K562 (cell line): ENCODE measurements around the gene GBF1. TPM values are rescaled to one million over a fixed set of nuclear protein-coding genes. Genes with fewer than 3 reads are reported as not detected.

Source experiments
- ATAC-seq: fragments of 200-7000 bp; cut with Tn5 transposase; 3 replicates; pipeline ENCODE4 v1.9.1; 2020; ENCODE audit warnings: moderate library complexity
- BruUV-seq: library from RNA; stranded (reverse); fragments of 400-500 nt; replicated peaks from 2 replicates; lab custom pipeline; 2021; lab: Mats Ljungman, UMichigan
- CTCF ChIA-PET: fragments of 300-600 bp; formaldehyde crosslinking; extraction: SDS; loops from one replicate; lab custom pipeline; 2021; ENCODE audit warnings: low intra/inter-chr PET ratio; lab: Yijun Ruan, JAX
- POLR2A ChIA-PET: fragments of 300-600, 350-650 bp; sonication (Branson Sonifier 250); formaldehyde crosslinking; extraction: SDS; loops from one replicate; lab custom pipeline; 2021; ENCODE audit warnings: antibody characterized with exemption, inconsistent platforms; lab: Yijun Ruan, JAX
- DNase-seq, 4 experiments: peaks; one replicate each; pipeline versions ENCODE4 v3.0.0 to v3.0.0-alpha.2; 2011 to 2018; ENCODE audit warnings: low spot score in 3 of 4, mixed read lengths in 3 of 4; ENCODE audit errors: extremely low read depth in 1 of 4
- FAIRE-seq: peaks from 2 replicates; lab custom pipeline; 2011; peaks lifted over from hg19 to GRCh38; lab: Jason Lieb, UNC
- H2AFZ ChIP-seq: 2 replicates; pipeline ENCODE4 v1.6.0; 2011; ENCODE audit warnings: low read depth, low read length, control low read depth, inconsistent platforms
- H3K27ac ChIP-seq: fragments of 200-600 bp; 3 replicates; pipeline ENCODE4 v1.8.0; 2011; ENCODE audit warnings: low read depth, mild to moderate bottlenecking, control low read depth, inconsistent platforms, low read length, moderate library complexity, mixed read lengths; ENCODE audit errors: extremely low read depth
- H3K27me3 ChIP-seq, 2 experiments: fragments of 300-600 bp in 1 of 2; 2 replicates in 1 of 2; 3 replicates in 1 of 2; pipeline versions ENCODE4 v1.6.0 to v1.8.0; 2011; ENCODE audit warnings: inconsistent platforms in 2 of 2, low read length in 2 of 2, mild to moderate bottlenecking in 1 of 2, mixed read lengths in 1 of 2, moderate library complexity in 1 of 2; ENCODE audit not compliant: control insufficient read depth in 2 of 2, insufficient read depth in 2 of 2
- H3K36me3 ChIP-seq: fragments of 300-600 bp; 3 replicates; pipeline ENCODE4 v1.8.0; 2011; ENCODE audit warnings: mild to moderate bottlenecking, low read length, inconsistent platforms; ENCODE audit not compliant: control insufficient read depth, insufficient read depth
- H3K4me1 ChIP-seq, 2 experiments: fragments of 200-600 bp in 1 of 2; replicated peaks in 1 of 2; 2 replicates in 1 of 2; 3 replicates in 1 of 2; pipeline versions ENCODE4 v1.5.1 to v1.8.0; 2011; ENCODE audit warnings: inconsistent platforms in 2 of 2, low read length in 2 of 2, mild to moderate bottlenecking in 1 of 2, mixed read lengths in 1 of 2, moderate library complexity in 1 of 2; ENCODE audit not compliant: control insufficient read depth in 2 of 2, insufficient read depth in 2 of 2
- H3K4me2 ChIP-seq: 2 replicates; pipeline ENCODE4 v1.6.1; 2011; ENCODE audit warnings: low read length, control low read depth, inconsistent platforms, mixed read lengths; ENCODE audit not compliant: insufficient read depth
- H3K4me3 ChIP-seq: fragments of 200-600 bp; sonication (generic), shearing (Covaris generic); 2 replicates; pipeline ENCODE4 v1.5.1; 2016; ENCODE audit warnings: control low read depth, inconsistent platforms
- H3K79me2 ChIP-seq: fragments of 200-600 bp; 3 replicates; pipeline ENCODE4 v1.8.0; 2011; ENCODE audit warnings: low read length, inconsistent platforms; ENCODE audit not compliant: control insufficient read depth, insufficient read depth
- H3K9ac ChIP-seq, 2 experiments: 2 replicates each; pipeline versions ENCODE4 v1.6.0 to v1.6.1; 2011; ENCODE audit warnings: low read depth in 2 of 2, low read length in 2 of 2, control low read depth in 1 of 2, inconsistent platforms in 1 of 2, mild to moderate bottlenecking in 1 of 2, mixed read lengths in 1 of 2; ENCODE audit not compliant: insufficient read depth in 1 of 2
- H3K9me1 ChIP-seq: one replicate; pipeline ENCODE4 v1.6.0; 2011; ENCODE audit warnings: inconsistent platforms, mild to moderate bottlenecking, low read length, moderate library complexity; ENCODE audit not compliant: control insufficient read depth, insufficient read depth
- H3K9me3 ChIP-seq: replicated peaks from 2 replicates; pipeline ENCODE4 v1.5.1; 2011; ENCODE audit warnings: low read depth, low read length, inconsistent platforms; ENCODE audit not compliant: control insufficient read depth, insufficient read depth
- H4K20me1 ChIP-seq: replicated peaks from 2 replicates; pipeline ENCODE4 v1.6.1; 2011; ENCODE audit warnings: low read length, inconsistent platforms, mixed read lengths; ENCODE audit not compliant: control insufficient read depth, insufficient read depth
- JUND ChIP-seq, 2 experiments: IDR thresholded peaks; 2 replicates in 1 of 2; 3 replicates in 1 of 2; pipeline ENCODE4 v1.6.1; 2011; ENCODE audit warnings: borderline replicate concordance in 2 of 2, low read depth in 2 of 2, low read length in 2 of 2, improper control_type of control experiment in 1 of 2, missing biosample characterization in 1 of 2, missing genetic modification characterization in 1 of 2, missing genetic modification reagents in 1 of 2
- MYC ChIP-seq, 2 experiments: fragments of 250-450 bp in 1 of 2; sonication (Bioruptor Pico) in 1 of 2; IDR thresholded peaks; 2 replicates each; pipeline versions ENCODE4 v1.5.1 to v1.6.1; 2012 to 2021; ENCODE audit warnings: low read depth in 2 of 2, borderline replicate concordance in 1 of 2, improper control_type of control experiment in 1 of 2, low read length in 1 of 2, mild to moderate bottlenecking in 1 of 2, moderate library complexity in 1 of 2
- POLR2G ChIP-seq: fragments of 200-400 bp; formaldehyde crosslinking; IDR thresholded peaks from 2 replicates; pipeline ENCODE4 v1.6.1; 2017; ENCODE audit warnings: low read depth, mild to moderate bottlenecking, antibody characterized with exemption, low read length, moderate library complexity
- WHSC1 ChIP-seq: IDR thresholded peaks from one replicate; pipeline ENCODE4 v1.6.1; 2012; ENCODE audit warnings: low read length, control low read depth, inconsistent platforms
- ZNF324 ChIP-seq: fragments of 250-450 bp; sonication (Bioruptor Pico); IDR thresholded peaks from 2 replicates; pipeline ENCODE4 v1.4.0; 2020; ENCODE audit warnings: mild to moderate bottlenecking
- whole genome bisulfite sequencing: fragments of 100-300 bp; shearing (Covaris generic); methylation state at CpG from one replicate; pipeline ENCODE4 v1.1.6; 2016; ENCODE audit warnings: low coverage, mixed read lengths; ENCODE audit not compliant: insufficient coverage; ENCODE audit errors: missing lambda C conversion rate; 5-methylcytosine and 5-hydroxymethylcytosine counted together
- in situ Hi-C: fragments of 300-500 bp; cut with MboI; formaldehyde crosslinking; loops from 4 replicates; pipeline ENCODE4 v1.15.0; 2018; ENCODE audit warnings: inconsistent platforms, mixed read lengths
- intact Hi-C: fragments of 100-400 bp; cut with micrococcal nuclease; formaldehyde crosslinking; loops from 2 replicates; pipeline ENCODE4 v1.14.2; 2022
- polyA plus RNA-seq, 8 experiments: library from polyadenylated mRNA; depleted of rRNA in 4 of 8; stranded (reverse) in 5 of 8; unstranded in 3 of 8; fragments of >200 nt; fragmentation: Nextera tagmentation in 2 of 8; fragmentation: Illumina TruSeq in 1 of 8; extraction: Ambion mirVana in 2 of 8; extraction: Trizol in 1 of 8; gene quantifications; 2 replicates each; pipeline versions ENCODE4 v1.2.1 to v1.2.3, GENCODE V29; 2011 to 2014; ENCODE audit warnings: inconsistent platforms in 1 of 8, missing spikeins in 1 of 8
- total RNA-seq, 7 experiments: library from RNA; depleted of rRNA in 6 of 7; stranded (reverse); fragments of >200 nt in 6 of 7; fragmentation: Illumina TruSeq in 2 of 7; extraction: Trizol in 2 of 7; gene quantifications; 2 replicates each; pipeline versions ENCODE4 v1.2.1 to v1.2.3, GENCODE V29; 2011 to 2021; ENCODE audit warnings: low replicate concordance in 1 of 7
- TF ChIP-seq, protein P1 (sequence below), 3 experiments: IDR thresholded peaks in 2 of 3; conservative IDR thresholded peaks in 1 of 3; 2 replicates each; pipeline ENCODE4 v1.5.1; 2011 to 2012; ENCODE audit warnings: low read length in 3 of 3, mild to moderate bottlenecking in 3 of 3, control low read depth in 2 of 3, improper control_type of control experiment in 1 of 3, inconsistent platforms in 1 of 3, low read depth in 1 of 3, mixed read lengths in 1 of 3, moderate library complexity in 1 of 3; ENCODE audit not compliant: insufficient read depth in 2 of 3

Gene GBF1
- total and polyA plus RNA-seq, 9 of the 15 experiments (the other 6 are each of a cell fraction or from before 2014, with no cell fraction given): 0.69 to 28.0 (median 10.3) TPM

GRCh38 chr10:102400076-102400475, 154.7 kb downstream of the GBF1 start:
- no TSS peak for BruUV-seq
- H3K27me3 ChIP-seq: no peaks in the 10 kb centered on the region
- in situ Hi-C loops: no loop called here
- peak overlapping the region in 1 of 2 experiments; percentile 91; a peak in 2 of 4 replicates for H3K9ac ChIP-seq
- intact Hi-C loops: no loop called here
- H3K4me1 ChIP-seq: peaks cover 17 to 62% of the 10 kb centered on the region in 2 experiments; a peak in 4 of 5 replicates
- FAIRE-seq: no peak
- peaks cover 16% of the 10 kb centered on the region; the same call in 1 of the 3 replicates for H3K36me3 ChIP-seq
- no peaks in the 10 kb centered on the region for H3K9me1 ChIP-seq
- no peak overlapping the region; the same call in 1 of the 2 replicates for H2AFZ ChIP-seq
- H3K27ac ChIP-seq: no peak overlapping the region; the same call in 2 of the 3 replicates
- H4K20me1 ChIP-seq: no peaks in the 10 kb centered on the region
- no peak overlapping the region for H3K4me3 ChIP-seq
- H3K79me2 ChIP-seq: peaks cover 7% of the 10 kb centered on the region; the same call in 1 of the 3 replicates
- peak overlapping the region; percentile 72; the same call in 1 of the 2 replicates for H3K4me2 ChIP-seq
- ChIA-PET CTCF (interaction anchor here (2.0 kb wide), 1 partner anchor 170 kb away, joined by 12 read pairs; no protein-coding TSS in a partner anchor), POLR2A (interaction anchor here (0.6 to 1.1 kb wide), 4 partner anchors 156 to 1107 kb away, joined by 3 to 4 read pairs (median 4); no protein-coding TSS in a partner anchor)
- TF ChIP-seq MYC (IDR thresholded peaks at IDR 0.05; ENCODE audit: low read depth, low read length) (no peak), MYC (CRISPR knock-in tag; IDR thresholded peaks at IDR 0.05; ENCODE audit: borderline replicate concordance, low read depth) (no peak), POLR2G (0 out of 2 replicates have a peak, but pooled peaks have one; percentile 27)
- DNase-seq: no peak
- no peaks in the 10 kb centered on the region for H3K9me3 ChIP-seq
- no peak for ATAC-seq
- WGBS: 68% methylated on average over 12 of the region's 17 CpGs

DNA sequence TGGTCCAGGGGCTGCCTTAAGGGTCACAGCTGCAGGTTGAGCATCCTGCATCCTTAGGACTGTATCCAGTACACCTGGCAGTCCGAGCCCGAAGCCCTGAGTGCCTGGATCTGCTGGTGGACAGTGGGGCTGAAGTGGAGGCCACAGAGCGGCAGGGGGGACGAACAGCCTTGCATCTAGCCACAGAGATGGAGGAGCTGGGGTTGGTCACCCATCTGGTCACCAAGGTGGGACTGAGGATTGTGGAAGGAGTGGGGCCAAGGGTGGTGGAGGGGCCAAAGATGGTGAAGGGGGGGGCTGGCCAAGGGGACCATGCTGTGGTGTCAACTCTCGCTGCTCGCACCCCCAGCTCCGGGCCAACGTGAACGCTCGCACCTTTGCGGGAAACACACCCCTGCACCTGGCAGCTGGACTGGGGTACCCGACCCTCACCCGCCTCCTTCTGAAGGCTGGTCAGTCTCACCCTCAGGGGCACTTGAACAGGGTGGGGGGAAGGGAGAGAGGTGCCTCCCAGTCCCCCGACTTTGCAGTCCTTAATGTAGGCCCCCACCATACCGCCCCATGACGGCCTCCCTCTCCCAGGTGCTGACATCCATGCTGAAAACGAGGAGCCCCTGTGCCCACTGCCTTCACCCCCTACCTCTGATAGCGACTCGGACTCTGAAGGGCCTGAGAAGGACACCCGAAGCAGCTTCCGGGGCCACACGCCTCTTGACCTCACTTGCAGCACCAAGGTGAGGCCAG, 155.4 kb downstream of the GBF1 start:
- Histone ChIP-seq H3K27ac (no peak overlapping the region), H3K9me3 (no peaks in the 10 kb centered on the region), H3K4me3 (no peak overlapping the region), H3K27me3 (no peaks in the 10 kb centered on the region), H3K9ac (no peak overlapping the region), H3K9me1 (no peaks in the 10 kb centered on the region), H4K20me1 (no peaks in the 10 kb centered on the region), H3K4me2 (no peak overlapping the region), H3K4me1 (peaks cover 17 to 61% of the 10 kb centered on the region in 2 experiments; a peak in 4 of 5 replicates), H3K36me3 (peaks cover 16% of the 10 kb centered on the region; the same call in 1 of the 3 replicates), H2AFZ (no peak overlapping the region), H3K79me2 (peaks cover 7% of the 10 kb centered on the region; the same call in 1 of the 3 replicates)
- in situ Hi-C loops (no loop called here), intact Hi-C loops (no loop called here)
- DNase-seq: no peak
- no TSS peak for BruUV-seq
- FAIRE-seq: no peak
- WGBS: 87% methylated on average over 6 of the region's 22 CpGs
- ChIA-PET CTCF (no interaction called here), POLR2A (no interaction called here)
- no peak for ATAC-seq
- TF ChIP-seq, protein P1, sequence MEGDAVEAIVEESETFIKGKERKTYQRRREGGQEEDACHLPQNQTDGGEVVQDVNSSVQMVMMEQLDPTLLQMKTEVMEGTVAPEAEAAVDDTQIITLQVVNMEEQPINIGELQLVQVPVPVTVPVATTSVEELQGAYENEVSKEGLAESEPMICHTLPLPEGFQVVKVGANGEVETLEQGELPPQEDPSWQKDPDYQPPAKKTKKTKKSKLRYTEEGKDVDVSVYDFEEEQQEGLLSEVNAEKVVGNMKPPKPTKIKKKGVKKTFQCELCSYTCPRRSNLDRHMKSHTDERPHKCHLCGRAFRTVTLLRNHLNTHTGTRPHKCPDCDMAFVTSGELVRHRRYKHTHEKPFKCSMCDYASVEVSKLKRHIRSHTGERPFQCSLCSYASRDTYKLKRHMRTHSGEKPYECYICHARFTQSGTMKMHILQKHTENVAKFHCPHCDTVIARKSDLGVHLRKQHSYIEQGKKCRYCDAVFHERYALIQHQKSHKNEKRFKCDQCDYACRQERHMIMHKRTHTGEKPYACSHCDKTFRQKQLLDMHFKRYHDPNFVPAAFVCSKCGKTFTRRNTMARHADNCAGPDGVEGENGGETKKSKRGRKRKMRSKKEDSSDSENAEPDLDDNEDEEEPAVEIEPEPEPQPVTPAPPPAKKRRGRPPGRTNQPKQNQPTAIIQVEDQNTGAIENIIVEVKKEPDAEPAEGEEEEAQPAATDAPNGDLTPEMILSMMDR (IDR thresholded peaks at IDR 0.05 in 2 of 3, conservative IDR thresholded peaks at IDR 0.05 in 1 of 3; ENCODE audit: insufficient read depth in 2 of 3, low read depth in 1 of 3, low read length in 3 of 3): no peak
- no peak for TF ChIP-seq WHSC1
- no peak for TF ChIP-seq JUND (IDR thresholded peaks at IDR 0.05; ENCODE audit: borderline replicate concordance, low read depth, low read length)
- no peak for TF ChIP-seq JUND (tag; IDR thresholded peaks at IDR 0.05; ENCODE audit: borderline replicate concordance, low read depth, low read length)
- no peak for TF ChIP-seq ZNF324 (CRISPR knock-in tag)
